B cell (primary cell): ENCODE data around the gene ABHD10. TPM values are rescaled to one million over a fixed set of nuclear protein-coding genes. Genes with fewer than 3 reads are reported as not detected.

Experiments
- ATAC-seq: fragments of 200-7000 bp; cut with Tn5 transposase; one replicate; pipeline ENCODE4 v1.10.0; 2021; ENCODE audit warnings: low read depth, mild to moderate bottlenecking, moderate number of reproducible peaks, moderate library complexity
- CTCF ChIA-PET: fragments of 350-600 bp; sonication (Branson Sonifier 250); formaldehyde crosslinking; loops from one replicate; lab custom pipeline; 2021; ENCODE audit warnings: antibody characterized with exemption, inconsistent platforms; lab: Charles Lee
- POLR2A ChIA-PET: fragments of 350-600 bp; sonication (Branson Sonifier 250); formaldehyde crosslinking; loops from one replicate; lab custom pipeline; 2021; ENCODE audit warnings: antibody characterized with exemption; lab: Charles Lee
- DNase-seq: peaks from one replicate; pipeline ENCODE4 v3.0.0; 2013
- H2AFZ ChIP-seq: 2 replicates; pipeline ENCODE4 v1.6.1; 2012; ENCODE audit warnings: mild to moderate bottlenecking, low read depth, low read length; ENCODE audit not compliant: insufficient read depth, poor library complexity, severe bottlenecking
- H3K27ac ChIP-seq, 2 donors: 1 replicate in 1 of 2; 2 replicates in 1 of 2; pipeline ENCODE4 v1.5.1; 2012 to 2013; ENCODE audit warnings: low read length in 2 of 2, mild to moderate bottlenecking in 2 of 2, moderate library complexity in 1 of 2
- H3K27me3 ChIP-seq, 4 experiments: fragments of 200-600 bp in 1 of 4; sonication (generic) in 1 of 4; replicated peaks in 1 of 4; 1 replicate in 2 of 4; 2 replicates in 2 of 4; pipeline versions ENCODE4 v1.6.1 to v1.7.0; 2013 to 2016; ENCODE audit warnings: low read length in 3 of 4, mild to moderate bottlenecking in 2 of 4, mixed read lengths in 1 of 4, moderate library complexity in 1 of 4; ENCODE audit not compliant: insufficient read depth in 4 of 4, control insufficient read depth in 3 of 4; ENCODE audit errors: control extremely low read depth in 1 of 4
- H3K36me3 ChIP-seq, 2 experiments: replicated peaks in 1 of 2; 1 replicate in 1 of 2; 2 replicates in 1 of 2; pipeline versions ENCODE4 v1.6.1 to v1.7.1; 2013; ENCODE audit warnings: low read length in 1 of 2; ENCODE audit not compliant: insufficient read depth in 2 of 2, control insufficient read depth in 1 of 2; ENCODE audit errors: control extremely low read depth in 1 of 2, extremely low read depth in 1 of 2
- H3K4me1 ChIP-seq, 2 donors: fragments of 200-600 bp in 1 of 2; sonication (generic) in 1 of 2; 1 replicate in 1 of 2; 2 replicates in 1 of 2; pipeline versions ENCODE4 v1.5.1 to v1.6.1; 2013 to 2017; ENCODE audit warnings: low read length in 2 of 2; ENCODE audit not compliant: control insufficient read depth in 2 of 2, insufficient read depth in 2 of 2
- H3K4me2 ChIP-seq: replicated peaks from 2 replicates; pipeline ENCODE3; 2012; ENCODE audit warnings: mild to moderate bottlenecking, low read depth, low read length; ENCODE audit not compliant: poor library complexity, severe bottlenecking
- H3K4me3 ChIP-seq, 5 experiments: fragments of 200-600 bp in 1 of 5; sonication (generic) in 1 of 5; 1 replicate in 3 of 5; 2 replicates in 2 of 5; pipeline versions ENCODE4 v1.5.1 to v1.7.0; 2011 to 2016; ENCODE audit warnings: low read length in 4 of 5, mild to moderate bottlenecking in 4 of 5, low read depth in 2 of 5, control low read depth in 1 of 5, moderate library complexity in 1 of 5; ENCODE audit not compliant: insufficient read depth in 1 of 5; ENCODE audit errors: control extremely low read depth in 1 of 5, extremely low read depth in 1 of 5
- H3K79me2 ChIP-seq: fragments of 200-600 bp; sonication (generic); one replicate; pipeline ENCODE4 v1.6.0; 2016; ENCODE audit warnings: low read length; ENCODE audit not compliant: control insufficient read depth, insufficient read depth
- H3K9ac ChIP-seq: fragments of 200-600 bp; sonication (generic); 2 replicates; pipeline ENCODE4 v1.6.1; 2017; ENCODE audit warnings: mild to moderate bottlenecking, low read length, moderate library complexity
- H3K9me3 ChIP-seq, 3 donors: one replicate each; pipeline versions ENCODE4 v1.6.1 to v1.7.1; 2013; ENCODE audit warnings: low read length in 2 of 3; ENCODE audit not compliant: control insufficient read depth in 2 of 3, insufficient read depth in 1 of 3; ENCODE audit errors: control extremely low read depth in 1 of 3
- H4K20me1 ChIP-seq: 2 replicates; pipeline ENCODE4 v1.6.0; 2012; ENCODE audit warnings: mild to moderate bottlenecking, low read length; ENCODE audit not compliant: insufficient read depth, control insufficient read depth, poor library complexity, severe bottlenecking
- H3K27ac Mint-ChIP-seq: one replicate; pipeline ENCODE4 v1.8.0; 2021; ENCODE audit warnings: mixed read lengths
- H3K27me3 Mint-ChIP-seq: one replicate; pipeline ENCODE4 v1.8.0; 2021; ENCODE audit warnings: mixed read lengths
- H3K4me1 Mint-ChIP-seq: one replicate; pipeline ENCODE4 v1.8.0; 2021; ENCODE audit warnings: mixed read lengths
- H3K4me3 Mint-ChIP-seq: one replicate; pipeline ENCODE4 v1.8.0; 2021; ENCODE audit warnings: mixed read lengths
- H3K9me3 Mint-ChIP-seq: one replicate; pipeline ENCODE4 v1.8.0; 2022; ENCODE audit warnings: mixed read lengths; ENCODE audit not compliant: insufficient read depth
- EZH2 ChIP-seq: IDR thresholded peaks from 2 replicates; pipeline ENCODE4 v1.6.1; 2012; ENCODE audit warnings: borderline replicate concordance, low read depth, mild to moderate bottlenecking, moderate library complexity, low read length; ENCODE audit not compliant: insufficient read depth, poor library complexity, severe bottlenecking
- WGBS: methylation state at CpG from one replicate; pipeline ENCODE4 v1.1.5; 2013; ENCODE audit warnings: missing lambda C conversion rate; ENCODE audit not compliant: insufficient coverage; 5-methylcytosine and 5-hydroxymethylcytosine counted together
- intact Hi-C: fragments of 100-400 bp; cut with micrococcal nuclease; formaldehyde crosslinking; loops from one replicate; pipeline ENCODE4 v1.10.0; 2022
- polyA plus RNA-seq: library from polyadenylated mRNA; depleted of rRNA; stranded (reverse); fragments of >200 nt; gene quantifications from 2 replicates; pipeline ENCODE4 v1.2.3, GENCODE V29; 2012
- total RNA-seq, 2 donors: library from RNA; stranded (reverse); fragments of 120-200 nt in 1 of 2; gene quantifications; 1 replicate in 1 of 2; 2 replicates in 1 of 2; pipeline versions ENCODE4 v1.2.3 to v1.2.4, GENCODE V29; 2013 to 2022
- TF ChIP-seq, protein P1 (sequence below): fragments of 200-600 bp; IDR thresholded peaks from one replicate; pipeline ENCODE4 v1.8.0; 2022; ENCODE audit warnings: antibody characterized with exemption, mild to moderate bottlenecking

The ABHD10 gene
- total and polyA plus RNA-seq, 2 donors (not counting 1 experiment from before 2014, with no cell fraction given): 22.1 to 40.1 TPM

DNA sequence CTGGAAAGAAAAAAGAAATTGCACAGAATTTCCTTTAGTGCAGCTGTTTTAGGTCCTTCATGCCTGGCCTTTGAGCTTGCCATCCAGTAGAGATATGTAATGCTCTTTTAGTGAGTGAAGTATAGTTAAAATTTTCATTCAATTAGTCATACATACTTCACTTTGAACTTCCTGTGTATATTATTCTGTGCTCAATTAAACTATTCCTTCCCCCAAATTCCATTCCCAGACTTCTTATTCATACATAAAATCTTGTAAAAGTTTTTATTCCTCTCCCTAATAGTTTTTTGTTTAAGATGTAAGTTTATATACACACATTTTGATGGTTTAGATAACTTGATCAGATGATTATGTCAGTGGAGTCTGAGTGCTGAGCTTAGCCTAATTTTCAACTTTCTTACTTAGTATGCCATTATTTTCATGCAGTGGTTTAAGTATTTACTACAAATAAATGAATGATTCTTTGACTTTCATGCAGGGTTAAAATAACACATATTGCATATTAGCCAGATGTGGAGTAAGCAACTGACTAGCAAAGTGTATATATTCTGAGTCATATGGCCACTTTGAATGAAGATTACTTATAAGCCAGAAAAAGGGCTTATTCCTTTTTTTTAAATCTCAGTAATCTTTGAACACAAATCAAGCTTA lies 42.5 kb upstream of the ABHD10 start:
- H3K4me2 ChIP-seq: no peak overlapping the region
- no peaks in the 10 kb centered on the region for H4K20me1 ChIP-seq
- no peaks in the 10 kb centered on the region for H3K27me3 ChIP-seq
- H3K4me1 ChIP-seq: no peaks in the 10 kb centered on the region
- H3K4me1 Mint-ChIP-seq: no peaks in the 10 kb centered on the region
- intact Hi-C loops: no loop called here
- DNase-seq (no peak), ATAC-seq (no peak)
- CTCF ChIA-PET: interaction anchor here (1.4 kb wide), 1 partner anchor 31 kb away, joined by 4 read pairs; no protein-coding TSS in a partner anchor
- no peak overlapping the region for H3K4me3 ChIP-seq
- no peak overlapping the region for H3K9ac ChIP-seq
- H3K9me3 Mint-ChIP-seq: no peaks in the 10 kb centered on the region
- H3K27ac ChIP-seq: no peak overlapping the region
- TF ChIP-seq EZH2: no peak
- TF ChIP-seq, protein P1, sequence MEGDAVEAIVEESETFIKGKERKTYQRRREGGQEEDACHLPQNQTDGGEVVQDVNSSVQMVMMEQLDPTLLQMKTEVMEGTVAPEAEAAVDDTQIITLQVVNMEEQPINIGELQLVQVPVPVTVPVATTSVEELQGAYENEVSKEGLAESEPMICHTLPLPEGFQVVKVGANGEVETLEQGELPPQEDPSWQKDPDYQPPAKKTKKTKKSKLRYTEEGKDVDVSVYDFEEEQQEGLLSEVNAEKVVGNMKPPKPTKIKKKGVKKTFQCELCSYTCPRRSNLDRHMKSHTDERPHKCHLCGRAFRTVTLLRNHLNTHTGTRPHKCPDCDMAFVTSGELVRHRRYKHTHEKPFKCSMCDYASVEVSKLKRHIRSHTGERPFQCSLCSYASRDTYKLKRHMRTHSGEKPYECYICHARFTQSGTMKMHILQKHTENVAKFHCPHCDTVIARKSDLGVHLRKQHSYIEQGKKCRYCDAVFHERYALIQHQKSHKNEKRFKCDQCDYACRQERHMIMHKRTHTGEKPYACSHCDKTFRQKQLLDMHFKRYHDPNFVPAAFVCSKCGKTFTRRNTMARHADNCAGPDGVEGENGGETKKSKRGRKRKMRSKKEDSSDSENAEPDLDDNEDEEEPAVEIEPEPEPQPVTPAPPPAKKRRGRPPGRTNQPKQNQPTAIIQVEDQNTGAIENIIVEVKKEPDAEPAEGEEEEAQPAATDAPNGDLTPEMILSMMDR: no peak
- H3K27ac Mint-ChIP-seq: no peak overlapping the region
- H3K27me3 Mint-ChIP-seq: peaks cover 5% of the 10 kb centered on the region
- H3K4me3 Mint-ChIP-seq: no peak overlapping the region
- no peaks in the 10 kb centered on the region for H3K79me2 ChIP-seq
- no peaks in the 10 kb centered on the region for H3K9me3 ChIP-seq
- H2AFZ ChIP-seq: no peak overlapping the region
- POLR2A ChIA-PET: no interaction called here
- H3K36me3 ChIP-seq: peaks cover 0 to 1% of the 10 kb centered on the region in 2 experiments

DNA sequence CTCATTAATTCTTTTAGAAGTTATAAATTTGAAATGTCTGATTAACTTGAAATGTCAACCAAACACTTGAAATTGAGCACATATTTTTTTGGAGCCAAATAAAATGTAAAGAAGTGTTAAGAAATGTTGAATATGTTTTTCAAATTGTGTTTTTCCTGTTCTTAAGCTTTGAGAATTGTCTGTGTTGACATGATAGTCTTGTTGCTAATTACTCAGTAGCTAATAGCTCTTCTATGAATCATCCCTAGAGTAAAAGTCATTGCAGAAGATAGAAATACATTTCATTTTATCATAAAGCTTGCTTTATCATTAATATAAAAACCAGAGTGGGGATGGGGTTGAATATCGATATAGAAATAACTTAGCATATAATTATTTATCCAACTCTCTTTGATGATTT lies 41.9 kb upstream of the ABHD10 start:
- Histone ChIP-seq H3K79me2 (no peaks in the 10 kb centered on the region), H3K9ac (no peak overlapping the region), H2AFZ (no peak overlapping the region), H3K4me3 (no peak overlapping the region), H3K27me3 (no peaks in the 10 kb centered on the region), H3K4me1 (no peaks in the 10 kb centered on the region), H3K4me2 (no peak overlapping the region), H3K9me3 (no peaks in the 10 kb centered on the region), H4K20me1 (no peaks in the 10 kb centered on the region), H3K27ac (no peak overlapping the region), H3K36me3 (peaks cover 0 to 1% of the 10 kb centered on the region in 2 experiments)
- TF ChIP-seq, protein P1: no peak
- no peak for TF ChIP-seq EZH2
- ATAC-seq (no peak), DNase-seq (no peak)
- no CpG with 5 or more reads among the region's 1 CpG for WGBS
- ChIA-PET CTCF (interaction anchor here (1.4 kb wide), 1 partner anchor 30 kb away, joined by 4 read pairs; no protein-coding TSS in a partner anchor), POLR2A (no interaction called here)
- intact Hi-C loops: no loop called here
- Mint-ChIP-seq H3K27me3 (peaks cover 5% of the 10 kb centered on the region), H3K27ac (no peak overlapping the region), H3K4me1 (no peaks in the 10 kb centered on the region), H3K4me3 (no peak overlapping the region), H3K9me3 (no peaks in the 10 kb centered on the region)
